Spleen (tissue), 11 donors: ENCODE measurements around the gene KCNQ5. TPM values are rescaled to one million over a fixed set of nuclear protein-coding genes. Genes with fewer than 3 reads are reported as not detected.

ENCODE experiments used
- DNase-seq: peaks from one replicate; pipeline ENCODE4 v3.0.0-alpha.2; 2020
- H3K27ac ChIP-seq, 8 donors: fragments of 200-600 bp; sonication (generic) in 7 of 8; 1 replicate in 4 of 8; 2 replicates in 4 of 8; pipeline versions ENCODE4 v1.5.0 to v1.8.0; 2016 to 2021; ENCODE audit warnings: inconsistent platforms in 4 of 8, mild to moderate bottlenecking in 4 of 8, moderate library complexity in 1 of 8
- H3K27me3 ChIP-seq, 7 donors: fragments of 200-600 bp; sonication (generic) in 6 of 7; replicated peaks in 1 of 7; 1 replicate in 4 of 7; 2 replicates in 3 of 7; pipeline versions ENCODE4 v1.5.0 to v1.8.0; 2016 to 2021; ENCODE audit warnings: inconsistent platforms in 3 of 7, mild to moderate bottlenecking in 1 of 7
- H3K36me3 ChIP-seq, 6 donors: fragments of 200-600 bp; sonication (generic) in 5 of 6; 1 replicate in 4 of 6; 2 replicates in 2 of 6; pipeline versions ENCODE4 v1.5.0 to v1.8.0; 2016 to 2021; ENCODE audit warnings: inconsistent platforms in 2 of 6
- H3K4me1 ChIP-seq, 6 donors: fragments of 200-600 bp; sonication (generic) in 5 of 6; 1 replicate in 3 of 6; 2 replicates in 3 of 6; pipeline versions ENCODE4 v1.5.0 to v1.8.0; 2016 to 2021; ENCODE audit warnings: inconsistent platforms in 3 of 6
- H3K4me3 ChIP-seq, 8 donors: fragments of 200-600 bp; sonication (generic) in 7 of 8; 1 replicate in 4 of 8; 2 replicates in 4 of 8; pipeline versions ENCODE4 v1.5.0 to v1.8.0; 2016 to 2021; ENCODE audit warnings: inconsistent platforms in 4 of 8, mild to moderate bottlenecking in 4 of 8, moderate library complexity in 2 of 8
- H3K9me3 ChIP-seq, 8 donors: fragments of 200-600 bp; sonication (generic) in 7 of 8; 1 replicate in 4 of 8; 2 replicates in 4 of 8; pipeline versions ENCODE4 v1.5.0 to v1.8.0; 2016 to 2021; ENCODE audit warnings: inconsistent platforms in 4 of 8
- POLR2A ChIP-seq, 3 donors: fragments of 450-650 bp; IDR thresholded peaks; one replicate each; pipeline ENCODE4 v1.5.1; 2017; ENCODE audit warnings: antibody characterized with exemption in 3 of 3, mild to moderate bottlenecking in 1 of 3
- POLR2AphosphoS5 ChIP-seq, 3 donors: sonication (generic); formaldehyde crosslinking; IDR thresholded peaks; one replicate each; pipeline ENCODE4 v1.5.1; 2017; ENCODE audit warnings: antibody characterized with exemption in 3 of 3
- WGBS, 5 donors: extraction: QIAGEN DNeasy Blood & Tissue Kit in 3 of 5; methylation state at CpG; one replicate each; pipeline versions ENCODE4 v1.1.5 to v1.1.7; 2013 to 2018; 5-methylcytosine and 5-hydroxymethylcytosine counted together
- intact Hi-C: fragments of 100-400 bp; cut with DNase I; formaldehyde crosslinking; loops from one replicate; pipeline ENCODE4 v1.15.0; 2023; ENCODE audit warnings: low total_unique reads
- polyA plus RNA-seq, 3 donors: library from polyadenylated mRNA; stranded (reverse); fragments of 200-250 nt; gene quantifications; one replicate each; pipeline ENCODE4 v1.2.1, GENCODE V29; 2013
- total RNA-seq, 7 donors: library from RNA; depleted of rRNA in 3 of 7; stranded (reverse); fragments of >200 nt in 3 of 7; fragmentation: NEBNext Ultra II Directional in 4 of 7; extraction: Animal tissue kit (Norgen Biotek cat#: 25700) in 4 of 7; gene quantifications; one replicate each; pipeline versions ENCODE4 v1.1.0 to v1.2.1, GENCODE V29; 2016 to 2021
- TF ChIP-seq, protein P1 (sequence below), 11 experiments: fragments of 200-600 bp in 7 of 11; fragments of 450-650 bp in 4 of 11; sonication (generic) in 4 of 11; IDR thresholded peaks in 8 of 11; conservative IDR thresholded peaks in 3 of 11; 1 replicate in 7 of 11; 2 replicates in 4 of 11; pipeline versions ENCODE4 v1.4.0 to v1.8.0; 2016 to 2021; ENCODE audit warnings: antibody characterized with exemption in 11 of 11, inconsistent platforms in 4 of 11, mild to moderate bottlenecking in 1 of 11
- donor health status: healthy with polysubstance abuse.
- donor health status: DM: no; HTN: no; CAD: no; lungs with moderate emphysema.
- donor health status: DM: no; HTN: no; CAD: no.
- donor health status: Bipolar disorder and iron deficiency.
- donor health status: healthy.
- donor health status: DM: no; HTN: no; CAD: no.
- donor health status: DM: yes; HTN: yes; CAD: no.

The KCNQ5 gene
- total and polyA plus RNA-seq, 10 donors = 1.3 to 8.7 (median 4.4) TPM

DNA sequence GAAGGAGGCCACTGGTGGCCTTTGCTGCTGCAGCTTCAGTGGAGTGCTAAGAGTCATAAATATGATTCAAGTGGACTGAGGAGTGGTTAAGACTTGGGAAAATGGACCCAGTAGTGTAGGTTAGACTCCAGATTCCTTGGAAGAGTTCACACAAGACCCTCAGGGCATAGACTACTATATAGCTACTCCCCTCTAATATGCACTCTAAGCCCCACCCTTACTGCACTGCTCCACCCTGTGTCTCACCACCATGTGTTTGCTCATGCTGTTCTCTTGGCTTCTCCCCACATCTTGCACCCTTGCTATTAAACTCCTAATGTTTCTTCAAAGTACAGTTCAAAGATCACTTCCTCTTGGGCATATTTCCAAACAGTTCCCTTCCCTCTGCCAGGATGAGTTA is 5.7 kb downstream of the KCNQ5 start:
- DNase-seq = no peak
- H3K27me3 ChIP-seq = peaks cover 0 to 6% (median 0%) of the 10 kb centered on the region in 7 donors
- no peak overlapping the region for H3K27ac ChIP-seq
- intact Hi-C loops = no loop called here
- H3K36me3 ChIP-seq = no peaks in the 10 kb centered on the region
- H3K4me3 ChIP-seq = no peak overlapping the region
- H3K4me1 ChIP-seq = peaks cover 0 to 37% (median 20%) of the 10 kb centered on the region in 6 donors
- TF ChIP-seq POLR2AphosphoS5 (IDR thresholded peaks at IDR 0.05) = no peak
- TF ChIP-seq, protein P1, sequence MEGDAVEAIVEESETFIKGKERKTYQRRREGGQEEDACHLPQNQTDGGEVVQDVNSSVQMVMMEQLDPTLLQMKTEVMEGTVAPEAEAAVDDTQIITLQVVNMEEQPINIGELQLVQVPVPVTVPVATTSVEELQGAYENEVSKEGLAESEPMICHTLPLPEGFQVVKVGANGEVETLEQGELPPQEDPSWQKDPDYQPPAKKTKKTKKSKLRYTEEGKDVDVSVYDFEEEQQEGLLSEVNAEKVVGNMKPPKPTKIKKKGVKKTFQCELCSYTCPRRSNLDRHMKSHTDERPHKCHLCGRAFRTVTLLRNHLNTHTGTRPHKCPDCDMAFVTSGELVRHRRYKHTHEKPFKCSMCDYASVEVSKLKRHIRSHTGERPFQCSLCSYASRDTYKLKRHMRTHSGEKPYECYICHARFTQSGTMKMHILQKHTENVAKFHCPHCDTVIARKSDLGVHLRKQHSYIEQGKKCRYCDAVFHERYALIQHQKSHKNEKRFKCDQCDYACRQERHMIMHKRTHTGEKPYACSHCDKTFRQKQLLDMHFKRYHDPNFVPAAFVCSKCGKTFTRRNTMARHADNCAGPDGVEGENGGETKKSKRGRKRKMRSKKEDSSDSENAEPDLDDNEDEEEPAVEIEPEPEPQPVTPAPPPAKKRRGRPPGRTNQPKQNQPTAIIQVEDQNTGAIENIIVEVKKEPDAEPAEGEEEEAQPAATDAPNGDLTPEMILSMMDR (IDR thresholded peaks at IDR 0.05 in 8 of 11, conservative IDR thresholded peaks at IDR 0.05 in 3 of 11) = no peak
- H3K9me3 ChIP-seq = no peaks in the 10 kb centered on the region

DNA sequence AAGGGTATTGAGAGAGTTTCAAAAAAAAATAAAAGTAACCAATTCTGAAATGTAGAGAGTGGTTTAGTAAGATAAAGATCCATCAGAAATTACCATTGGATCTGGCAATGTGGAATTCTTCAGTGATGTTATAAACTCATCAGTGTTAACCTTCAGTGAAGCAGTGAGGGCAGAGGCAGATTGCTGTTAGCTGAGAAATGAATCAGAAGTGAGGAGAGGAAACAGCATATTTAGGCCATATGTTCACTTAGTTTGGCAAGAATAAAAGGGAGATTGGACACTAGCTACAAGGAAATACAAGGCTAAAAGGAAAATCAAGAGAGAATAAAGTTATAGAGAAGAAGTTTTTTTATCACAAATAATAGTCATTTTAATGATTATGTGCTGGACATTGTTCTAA is 9.6 kb downstream of the KCNQ5 start:
- Histone ChIP-seq H3K27ac (no peak overlapping the region), H3K27me3 (no peaks in the 10 kb centered on the region), H3K36me3 (no peaks in the 10 kb centered on the region), H3K9me3 (no peaks in the 10 kb centered on the region), H3K4me1 (no peaks in the 10 kb centered on the region), H3K4me3 (no peak overlapping the region)
- intact Hi-C loops = no loop called here
- TF ChIP-seq POLR2AphosphoS5 (IDR thresholded peaks at IDR 0.05) (no peak), POLR2A (IDR thresholded peaks at IDR 0.05) (no peak)
- TF ChIP-seq, protein P1 (IDR thresholded peaks at IDR 0.05 in 8 of 11, conservative IDR thresholded peaks at IDR 0.05 in 3 of 11) = no peak
- DNase-seq = no peak

DNA sequence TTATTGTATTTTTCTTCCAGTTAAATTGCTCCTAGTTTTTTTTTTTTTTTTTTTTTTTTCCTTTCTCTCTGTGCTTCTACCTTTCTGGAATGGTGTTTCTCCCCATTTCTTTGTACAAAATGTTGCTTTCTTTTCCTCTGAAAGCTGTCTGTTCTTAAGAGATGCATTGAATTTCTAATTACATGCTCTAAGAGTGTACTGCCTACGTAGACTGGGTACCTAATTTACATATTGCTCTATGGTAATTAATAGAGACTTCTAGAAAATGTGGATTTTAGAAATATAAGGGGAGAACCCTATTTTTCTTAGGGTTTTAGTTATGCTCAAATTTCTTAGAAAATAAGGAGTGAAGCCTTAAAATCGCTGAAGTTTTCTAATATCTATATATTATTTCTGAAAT is 13.8 kb downstream of the KCNQ5 start:
- 76 to 82% (median 79%) methylated on average over 2 of the region's 2 CpGs for WGBS, 5 donors
- Histone ChIP-seq H3K9me3 (no peaks in the 10 kb centered on the region), H3K4me3 (no peak overlapping the region), H3K27me3 (no peaks in the 10 kb centered on the region), H3K27ac (no peak overlapping the region), H3K36me3 (no peaks in the 10 kb centered on the region), H3K4me1 (no peaks in the 10 kb centered on the region)
- intact Hi-C loops = no loop called here
- TF ChIP-seq POLR2A (IDR thresholded peaks at IDR 0.05) = no peak
- TF ChIP-seq, protein P1 (IDR thresholded peaks at IDR 0.05 in 8 of 11, conservative IDR thresholded peaks at IDR 0.05 in 3 of 11) = no peak
- TF ChIP-seq POLR2AphosphoS5 (IDR thresholded peaks at IDR 0.05) = no peak
- DNase-seq = no peak

DNA sequence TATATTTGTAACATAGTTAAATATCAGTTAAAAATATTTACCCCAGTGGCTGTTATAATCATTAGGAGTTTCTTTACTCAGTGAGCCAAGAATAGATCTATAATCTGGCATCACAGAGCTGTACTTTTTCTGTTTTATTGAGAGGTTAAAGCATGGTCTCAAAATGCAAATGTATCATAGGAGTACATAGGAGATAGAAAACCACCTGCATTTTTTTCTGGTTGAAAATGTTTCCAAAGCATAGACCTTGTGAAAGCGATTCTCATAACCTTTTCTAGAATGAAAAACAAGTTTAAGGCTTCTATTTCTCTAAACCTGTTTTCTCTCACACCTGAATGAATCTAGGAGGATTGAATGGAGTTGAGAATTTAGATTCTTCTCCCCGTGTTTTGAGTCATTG is 14.4 kb downstream of the KCNQ5 start:
- H3K4me1 ChIP-seq = no peaks in the 10 kb centered on the region
- intact Hi-C loops = no loop called here
- no peak for TF ChIP-seq POLR2A (IDR thresholded peaks at IDR 0.05)
- TF ChIP-seq, protein P1 (IDR thresholded peaks at IDR 0.05 in 8 of 11, conservative IDR thresholded peaks at IDR 0.05 in 3 of 11) = no peak
- no peak for TF ChIP-seq POLR2AphosphoS5 (IDR thresholded peaks at IDR 0.05)
- WGBS, 5 donors = 68 to 81% (median 76%) methylated on average over 2 of the region's 2 CpGs
- DNase-seq = no peak
- H3K9me3 ChIP-seq = no peaks in the 10 kb centered on the region
- no peaks in the 10 kb centered on the region for H3K27me3 ChIP-seq
- no peak overlapping the region for H3K27ac ChIP-seq
- H3K4me3 ChIP-seq = no peak overlapping the region
- H3K36me3 ChIP-seq = no peaks in the 10 kb centered on the region
